UCSD-AML1 (cell line): ENCODE data around the gene PRRC2C.
"Not testable (repeated sequence)": the region's sequence is repeated elsewhere in the genome, so short reads cannot be mapped to it uniquely, and the experiment has no call there.

Experiments used
- DNase-seq: peaks from one replicate; lab custom pipeline; 2025; ENCODE audit not compliant: unreplicated experiment; lab: John Stamatoyannopoulos, UW

The PRRC2C gene

GRCh38 chr1:171485375-171486047 lies at the start of gene PRRC2C:
Gene PRRC2C (plus strand): TSS chr1:171485530. CDS start chr1:171512089, 26,559 bp downstream.
- DNase-seq: peak; percentile 94

- no peak for DNase-seq
Observed at GRCh38 chr1:171438441-171438840, 46.9 kb upstream of the PRRC2C start.

GRCh38 chr1:171440201-171440600 lies 45.1 kb upstream of the PRRC2C start:
- DNase-seq: not testable (repeated sequence)

- DNase-seq: not testable (repeated sequence)
Observed at GRCh38 chr1:171441278-171441895, 43.9 kb upstream of the PRRC2C start.

GRCh38 chr1:171446386-171446785 lies 38.9 kb upstream of the PRRC2C start:
- no peak for DNase-seq

- no peak for DNase-seq
Observed at GRCh38 chr1:171455967-171456366, 29.4 kb upstream of the PRRC2C start.

- DNase-seq: no peak
Observed at GRCh38 chr1:171457412-171457811, 27.9 kb upstream of the PRRC2C start.

GRCh38 chr1:171460018-171460620 lies 25.2 kb upstream of the PRRC2C start:
- no peak for DNase-seq

- DNase-seq: no peak
Observed at GRCh38 chr1:171467626-171468025, 17.7 kb upstream of the PRRC2C start.

GRCh38 chr1:171468120-171468750 lies 17.1 kb upstream of the PRRC2C start:
- DNase-seq: no peak

- DNase-seq: no peak
Observed at GRCh38 chr1:171470726-171471125, 14.6 kb upstream of the PRRC2C start.

GRCh38 chr1:171472183-171472647 lies 13.1 kb upstream of the PRRC2C start:
- DNase-seq: no peak

GRCh38 chr1:171476829-171477228 lies 8.5 kb upstream of the PRRC2C start:
- no peak for DNase-seq

GRCh38 chr1:171477804-171478203 lies 7.5 kb upstream of the PRRC2C start:
- DNase-seq: no peak

- no peak for DNase-seq
Observed at GRCh38 chr1:171480035-171480434, 5.3 kb upstream of the PRRC2C start.

GRCh38 chr1:171484760-171485374 lies 463 bp upstream of the PRRC2C start:
- DNase-seq: no peak

GRCh38 chr1:171486048-171486519 lies 754 bp downstream of the PRRC2C start:
- peak; percentile 68 for DNase-seq

- DNase-seq: no peak
Observed at GRCh38 chr1:171487038-171487437, 1.7 kb downstream of the PRRC2C start.

- DNase-seq: no peak
Observed at GRCh38 chr1:171488190-171488929, 3.0 kb downstream of the PRRC2C start.

GRCh38 chr1:171494076-171494475 lies 8.7 kb downstream of the PRRC2C start:
- DNase-seq: no peak
